ENCODE measurements around the gene SMURF1. TPM values are rescaled to one million over a fixed set of nuclear protein-coding genes. Genes with fewer than 3 reads are reported as not detected.

Gene SMURF1
- total and polyA plus RNA-seq, 2 of the 8 experiments (the other 6 are each of a cell fraction or from before 2014, with no cell fraction given): 9.6 to 24.5 TPM

DNA sequence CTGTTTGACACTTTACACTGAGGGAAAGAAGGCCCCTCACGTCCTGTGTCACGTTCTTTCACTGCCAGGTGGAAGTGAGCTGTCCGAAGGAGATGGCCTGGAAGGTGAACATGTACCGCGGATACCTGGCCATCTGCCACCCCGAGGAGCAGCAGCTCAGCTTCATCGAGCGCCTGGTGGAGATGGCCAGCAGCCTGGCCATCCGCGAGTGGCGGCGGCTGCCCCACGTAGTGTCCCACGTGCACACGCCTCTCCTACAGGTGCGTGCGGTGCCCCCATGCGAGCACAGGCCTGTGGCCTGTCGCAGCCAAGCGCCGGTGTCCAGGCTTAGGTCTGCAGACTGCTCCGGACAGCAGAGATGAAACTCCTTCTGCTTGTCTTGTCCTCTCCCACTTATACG lies 162.2 kb downstream of the SMURF1 start:
- no peak overlapping the region for H2BK15ac ChIP-seq (ENCODE audit: low read length)
- no peak overlapping the region for H2BK20ac ChIP-seq (ENCODE audit: low read length)
- H3K27ac ChIP-seq (ENCODE audit: low read depth, low read length): no peak overlapping the region
- H3K4me3 ChIP-seq (ENCODE audit: extremely low read depth in 1 of 4, insufficient read depth in 2 of 4, low read depth in 3 of 4, low read length in 4 of 4): no peak overlapping the region
- H3K9me3 ChIP-seq (ENCODE audit: insufficient read depth in 2 of 2, low read depth in 1 of 2, low read length in 1 of 2): 0 out of 4 replicates have a peak, but pooled peaks cover 0 to 4% of the 10 kb centered on the region in 2 experiments
- H3K9ac ChIP-seq (replicated peaks in 1 of 4; ENCODE audit: extremely low read depth in 1 of 4, low read depth in 3 of 4, low read length in 3 of 4): no peak overlapping the region
- POLR2A ChIA-PET (ENCODE audit: partially characterized antibody): no interaction called here
- no peak overlapping the region for H2BK120ac ChIP-seq (replicated peaks; ENCODE audit: low read depth, low read length)
- H2BK12ac ChIP-seq (ENCODE audit: low read depth, low read length): no peak overlapping the region
- H3K23me2 ChIP-seq (ENCODE audit: low read depth, low read length): no peaks in the 10 kb centered on the region
- no peak overlapping the region for H3K56ac ChIP-seq (replicated peaks; ENCODE audit: insufficient read length, low read depth, low read length)
- no peaks in the 10 kb centered on the region for H3K79me2 ChIP-seq (ENCODE audit: control insufficient read depth in 1 of 2, insufficient read depth in 2 of 2, low read length in 2 of 2)
- WGBS, 2 experiments (ENCODE audit: extremely low coverage in 1 of 2, insufficient coverage in 1 of 2, insufficient read length in 1 of 2, insufficient replicate concordance in 2 of 2, low coverage in 1 of 2, low lambda C conversion rate in 2 of 2, missing lambda C conversion rate in 1 of 2): 89% methylated on average over 21 of the region's 23 CpGs; no CpG with 5 or more reads in 1 of the 2 experiments
- DNase-seq (ENCODE audit: low read depth in 1 of 2, low spot score in 2 of 2): no peak
- H3K4me2 ChIP-seq (ENCODE audit: insufficient read depth in 1 of 2, low read depth in 2 of 2, low read length in 2 of 2): no peak overlapping the region
- no peak overlapping the region for H3K18ac ChIP-seq (ENCODE audit: extremely low read depth, low read length)
- H2AFZ ChIP-seq (ENCODE audit: low read length): no peak overlapping the region
- peaks cover 28 to 82% (median 74%) of the 10 kb centered on the region in 4 experiments for H3K36me3 ChIP-seq (ENCODE audit: control insufficient read depth in 2 of 4, insufficient read depth in 4 of 4, low read length in 3 of 4)
- no peak overlapping the region for H3K23ac ChIP-seq (ENCODE audit: insufficient read length)
- H3K27me3 ChIP-seq (replicated peaks in 1 of 4; ENCODE audit: control insufficient read depth in 3 of 4, extremely low read depth in 1 of 4, insufficient read depth in 3 of 4, low read length in 3 of 4): no peaks in the 10 kb centered on the region
- no peak for FAIRE-seq
- H4K8ac ChIP-seq (ENCODE audit: extremely low read depth, insufficient read depth, low read length): no peak overlapping the region
- no peak overlapping the region for H4K91ac ChIP-seq (replicated peaks; ENCODE audit: insufficient read length, low read length)
- H2AK5ac ChIP-seq (ENCODE audit: low read depth, low read length): no peak overlapping the region
- no peak for TF ChIP-seq BCL11A (IDR thresholded peaks at IDR 0.05; ENCODE audit: low read depth in 2 of 2, low read length in 2 of 2)
- TF ChIP-seq NRF1 (IDR thresholded peaks at IDR 0.05; ENCODE audit: low read depth, low read length): no peak
- TF ChIP-seq CBX5 (IDR thresholded peaks at IDR 0.05; ENCODE audit: low read depth, low read length): no peak
- no peak for TF ChIP-seq RFX5 (IDR thresholded peaks at IDR 0.05; ENCODE audit: borderline replicate concordance, low read depth, low read length)
- H3K79me1 ChIP-seq (ENCODE audit: low read depth, low read length): no peaks in the 10 kb centered on the region
- H3K4ac ChIP-seq (replicated peaks; ENCODE audit: insufficient read length, low read depth, low read length): no peak overlapping the region
- H4K5ac ChIP-seq (ENCODE audit: insufficient read length, low read depth, low read length): no peak overlapping the region
- H3K14ac ChIP-seq (ENCODE audit: insufficient read length): no peak overlapping the region
- no peak overlapping the region for H2BK5ac ChIP-seq (ENCODE audit: low read depth, low read length)
- H4K20me1 ChIP-seq (replicated peaks in 1 of 2; ENCODE audit: control insufficient read depth in 1 of 2, insufficient read depth in 2 of 2, low read length in 2 of 2): peaks cover 3% of the 10 kb centered on the region in 2 experiments
- CTCF ChIA-PET (ENCODE audit: partially characterized antibody): interaction anchor here (0.9 kb wide), 1 partner anchor 42 kb away, joined by 3 read pairs; no protein-coding TSS in a partner anchor
- H3K4me1 ChIP-seq (replicated peaks in 1 of 4; ENCODE audit: control insufficient read depth in 3 of 4, insufficient read depth in 4 of 4, low read length in 3 of 4): no peaks in the 10 kb centered on the region

Measured in H1 (cell line).